Measurements from ENCODE around the gene PHF5A.

DNA sequence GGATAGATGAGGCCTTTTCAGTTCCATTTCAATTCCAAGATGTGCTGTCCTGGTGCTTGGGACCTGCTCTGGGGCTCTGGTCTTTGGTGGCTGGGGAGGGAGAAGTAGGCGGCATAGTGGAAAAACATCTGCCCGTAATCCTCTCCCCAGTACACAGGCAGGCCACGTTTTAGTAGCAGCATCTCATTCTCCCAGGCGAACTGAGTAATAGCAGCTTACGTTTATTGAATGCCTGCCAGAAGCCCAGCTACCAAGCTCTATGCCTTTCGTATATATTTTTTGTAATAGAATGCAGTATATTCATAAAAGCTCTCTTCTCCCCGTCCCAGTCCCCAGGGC lies 11.9 kb upstream of the PHF5A start:
- TF ChIP-seq, protein P1, sequence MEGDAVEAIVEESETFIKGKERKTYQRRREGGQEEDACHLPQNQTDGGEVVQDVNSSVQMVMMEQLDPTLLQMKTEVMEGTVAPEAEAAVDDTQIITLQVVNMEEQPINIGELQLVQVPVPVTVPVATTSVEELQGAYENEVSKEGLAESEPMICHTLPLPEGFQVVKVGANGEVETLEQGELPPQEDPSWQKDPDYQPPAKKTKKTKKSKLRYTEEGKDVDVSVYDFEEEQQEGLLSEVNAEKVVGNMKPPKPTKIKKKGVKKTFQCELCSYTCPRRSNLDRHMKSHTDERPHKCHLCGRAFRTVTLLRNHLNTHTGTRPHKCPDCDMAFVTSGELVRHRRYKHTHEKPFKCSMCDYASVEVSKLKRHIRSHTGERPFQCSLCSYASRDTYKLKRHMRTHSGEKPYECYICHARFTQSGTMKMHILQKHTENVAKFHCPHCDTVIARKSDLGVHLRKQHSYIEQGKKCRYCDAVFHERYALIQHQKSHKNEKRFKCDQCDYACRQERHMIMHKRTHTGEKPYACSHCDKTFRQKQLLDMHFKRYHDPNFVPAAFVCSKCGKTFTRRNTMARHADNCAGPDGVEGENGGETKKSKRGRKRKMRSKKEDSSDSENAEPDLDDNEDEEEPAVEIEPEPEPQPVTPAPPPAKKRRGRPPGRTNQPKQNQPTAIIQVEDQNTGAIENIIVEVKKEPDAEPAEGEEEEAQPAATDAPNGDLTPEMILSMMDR (IDR thresholded peaks at IDR 0.05): no peak
- TF ChIP-seq POLR2A (IDR thresholded peaks at IDR 0.05): no peak

Data from stomach (tissue), 4 donors.